Omental fat pad (tissue), 4 donors: ENCODE measurements around the gene RBFOX1. TPM values are rescaled to one million over a fixed set of nuclear protein-coding genes. Genes with fewer than 3 reads are reported as not detected.

Source experiments
- ATAC-seq: fragments of 150-250 bp; one replicate; pipeline ENCODE4 v1.9.1; 2016; ENCODE audit warnings: mild to moderate bottlenecking, moderate library complexity; ENCODE audit not compliant: low FRiP score
- DNase-seq: peaks from one replicate; pipeline ENCODE4 v3.0.0-alpha.2; 2019; ENCODE audit warnings: low spot score
- CTCF ChIP-seq, 3 donors: fragments of 450-650 bp; IDR thresholded peaks; one replicate each; pipeline ENCODE4 v1.5.1; 2016 to 2017; ENCODE audit warnings: antibody characterized with exemption in 3 of 3, mild to moderate bottlenecking in 3 of 3, moderate library complexity in 2 of 3
- small RNA-seq: library from RNA; depleted of rRNA; stranded (forward); fragments of <200 nt; gene quantifications from one replicate; pipeline ENCODE3, GENCODE V24; 2016
- total RNA-seq, 4 donors: library from RNA; depleted of rRNA; stranded (reverse); fragments of >200 nt; gene quantifications; one replicate each; pipeline ENCODE4 v1.1.0, GENCODE V29; 2016

Gene RBFOX1
- total RNA-seq, 4 donors from 2014 or later = 0.24 to 2.9 (median 1.1) TPM; not detected in 1

GRCh38 chr16:7745276-7745675 lies 412.6 kb downstream of the RBFOX1 start:
- TF ChIP-seq CTCF (IDR thresholded peaks at IDR 0.05) = no peak
- DNase-seq = no peak
- ATAC-seq = no peak

GRCh38 chr16:7746941-7747340 lies 414.3 kb downstream of the RBFOX1 start:
- no peak for ATAC-seq
- no peak for DNase-seq
- TF ChIP-seq CTCF (IDR thresholded peaks at IDR 0.05) = no peak

- ATAC-seq = no peak
- no peak for TF ChIP-seq CTCF (IDR thresholded peaks at IDR 0.05)
- DNase-seq = no peak
Measured at GRCh38 chr16:7748522-7748921, 415.9 kb downstream of the RBFOX1 start.

- no peak for ATAC-seq
- DNase-seq = no peak
- TF ChIP-seq CTCF (IDR thresholded peaks at IDR 0.05) = no peak
Measured at GRCh38 chr16:7755347-7755882, 422.8 kb downstream of the RBFOX1 start.

Small RNA genes lying within 50 kb of the gene (small RNA-seq; reads per million reads assigned to genes)
- not detected for gene RF00537
- not detected for gene RF00561
